Measurements from ENCODE around the gene FUT3. TPM values are rescaled to one million over a fixed set of nuclear protein-coding genes. Genes with fewer than 3 reads are reported as not detected.

FUT3 gene
- total and polyA plus RNA-seq, 2 of the 4 experiments (the other 2 are of a cell fraction), result not detected

- in situ Hi-C loops (cut with MboI; ENCODE audit: low sequenced_read_pairs) (loop anchor here (10.0 kb wide), 1 partner anchor 219 kb away; no protein-coding TSS in a partner anchor), intact Hi-C loops (cut with micrococcal nuclease) (loop anchor here (10.0 kb wide), 1 partner anchor 159 kb away; no protein-coding TSS in a partner anchor)
- H2AFZ ChIP-seq (replicated peaks; ENCODE audit: low read length, poor library complexity), result peak overlapping the region; percentile 73
These were observed 45.7 kb downstream of the FUT3 start for GRCh38 chr19:5805462-5806132.

More at GRCh38 chr19:5805462-5806132, 45.7 kb downstream of the FUT3 start:
- dilution Hi-C loops (cut with HindIII; ENCODE audit: low sequenced_read_pairs, unreplicated experiment), result no loop called here
- ChIA-PET CTCF (interaction anchor here (1.4 kb wide), 1 partner anchor 85 kb away, joined by 4 read pairs; no protein-coding TSS in a partner anchor), POLR2A (ENCODE audit: unreplicated experiment) (no interaction called here)
- Histone ChIP-seq H2BK20ac (ENCODE audit: low read depth, low read length) (no peak overlapping the region), H3K9me3 (ENCODE audit: control insufficient read depth, insufficient read depth, low read length) (no peaks in the 10 kb centered on the region), H3K36me3 (ENCODE audit: control insufficient read depth, insufficient read depth, low read length) (no peaks in the 10 kb centered on the region), H4K20me1 (ENCODE audit: insufficient read depth, low read length) (no peaks in the 10 kb centered on the region), H2AK5ac (ENCODE audit: low read depth, low read length) (no peak overlapping the region), H2BK120ac (ENCODE audit: low read depth, low read length) (no peak overlapping the region; the same call in 1 of the 2 replicates), H3K9me1 (ENCODE audit: insufficient read depth, low read length) (no peaks in the 10 kb centered on the region), H3K4me1 (ENCODE audit: control insufficient read depth, insufficient read depth, low read length) (peaks cover 3% of the 10 kb centered on the region; the same call in 1 of the 2 replicates), H2BK5ac (ENCODE audit: low read depth, low read length, poor library complexity, severe bottlenecking) (no peak overlapping the region), H3K56ac (ENCODE audit: extremely low read depth, insufficient read depth, low read length) (no peak overlapping the region), H3K4ac (ENCODE audit: low read depth, low read length) (no peak overlapping the region), H3K18ac (ENCODE audit: low read depth, low read length) (no peak overlapping the region), H3K27ac (ENCODE audit: insufficient read depth, low read length) (no peak overlapping the region), H3K79me1 (ENCODE audit: low read depth in 1 of 2, low read length in 2 of 2) (no peaks in the 10 kb centered on the region), H2AK9ac (replicated peaks; ENCODE audit: low read depth, low read length, poor library complexity) (peak overlapping the region; percentile 72), H2BK15ac (ENCODE audit: low read depth, low read length) (no peak overlapping the region), H4K5ac (ENCODE audit: low read depth, low read length) (no peak overlapping the region), H3K4me3 (ENCODE audit: insufficient read depth, low read depth, low read length) (peak overlapping the region; percentile 10), H4K91ac (ENCODE audit: insufficient read depth, low read depth, low read length) (no peak overlapping the region), H4K8ac (ENCODE audit: low read depth in 2 of 2, low read length in 2 of 2) (no peak overlapping the region), H3K23ac (ENCODE audit: low read depth, low read length) (no peak overlapping the region), H3K27me3 (ENCODE audit: control insufficient read depth, insufficient read depth, low read length) (peaks cover 24% of the 10 kb centered on the region), H3K14ac (replicated peaks; ENCODE audit: low read depth, low read length) (no peak overlapping the region), H3K9ac (ENCODE audit: low read depth, low read length) (no peak overlapping the region), H3K4me2 (ENCODE audit: low read depth, low read length) (peak overlapping the region; percentile 10)
- peak; percentile 76 for TF ChIP-seq SMC3 (IDR thresholded peaks at IDR 0.05; ENCODE audit: low read depth, low read length)
- TF ChIP-seq MXI1 (IDR thresholded peaks at IDR 0.05; ENCODE audit: borderline replicate concordance, low read depth, low read length), result no peak
- no peak for TF ChIP-seq CHD1 (IDR thresholded peaks at IDR 0.05; ENCODE audit: low read depth, low read length)
- peak; percentile 61 for TF ChIP-seq RAD21 (IDR thresholded peaks at IDR 0.05; ENCODE audit: low read length)
- peak; percentile 71 for TF ChIP-seq CTCF (conservative IDR thresholded peaks at IDR 0.05; ENCODE audit: low read depth, low read length)
- no peak for TF ChIP-seq ELK1 (IDR thresholded peaks at IDR 0.05; ENCODE audit: borderline replicate concordance, low read depth, low read length)
- no peak for TF ChIP-seq USF2 (IDR thresholded peaks at IDR 0.05; ENCODE audit: low read depth, low read length)
- no peak for TF ChIP-seq FOS (IDR thresholded peaks at IDR 0.05; ENCODE audit: low read depth, low read length)
- no peak for TF ChIP-seq CEBPB (IDR thresholded peaks at IDR 0.05; ENCODE audit: low read depth, low read length)
- TF ChIP-seq RFX5 (IDR thresholded peaks at IDR 0.05; ENCODE audit: low read depth, low read length), result no peak
- TF ChIP-seq RCOR1 (IDR thresholded peaks at IDR 0.05; ENCODE audit: insufficient replicate concordance, low read length), result no peak
- peak; percentile 82; the same call in 1 of the 2 replicates for TF ChIP-seq MAZ (IDR thresholded peaks at IDR 0.05; ENCODE audit: borderline replicate concordance, low read depth, low read length)
- TF ChIP-seq MAFK (IDR thresholded peaks at IDR 0.05; ENCODE audit: low read depth, low read length), result no peak
- no peak for TF ChIP-seq NFE2L2 (IDR thresholded peaks at IDR 0.05; ENCODE audit: low read depth, low read length)
- BruUV-seq (replicated peaks), result no TSS peak
- DNase-seq, result peak; percentile 24
- WGBS, 2 experiments (ENCODE audit: extremely low coverage in 2 of 2, insufficient read length in 1 of 2), result 6% methylated on average over 7 of the region's 46 CpGs; no CpG with 5 or more reads in 1 of the 2 experiments
- peak; percentile 36 for ATAC-seq (ENCODE audit: low read depth)
